Upper lobe of left lung (tissue), 6 donors: ENCODE results near the gene PBX3. TPM values are rescaled to one million over a fixed set of nuclear protein-coding genes. Genes with fewer than 3 reads are reported as not detected.
A peak's percentile ranks its signal among the peaks of the same experiment; 100 is the strongest.

Experiments
- ATAC-seq, 2 donors: fragments of 200-7000 bp; cut with Tn5 transposase; one replicate each; pipeline ENCODE4 v1.9.1; 2022; ENCODE audit warnings: mild to moderate bottlenecking in 2 of 2, moderate library complexity in 2 of 2; ENCODE audit not compliant: low FRiP score in 2 of 2
- DNase-seq, 2 donors: peaks; one replicate each; pipeline ENCODE4 v3.0.0-alpha.2; 2019 to 2020
- H3K27ac ChIP-seq, 4 donors: fragments of 200-600 bp; sonication (generic); one replicate each; pipeline ENCODE4 v1.5.1; 2016 to 2019
- H3K27me3 ChIP-seq, 4 donors: fragments of 200-600 bp; sonication (generic); one replicate each; pipeline ENCODE4 v1.5.1; 2017 to 2019
- H3K36me3 ChIP-seq, 4 donors: fragments of 200-600 bp; sonication (generic); one replicate each; pipeline ENCODE4 v1.5.1; 2016 to 2019
- H3K4me1 ChIP-seq, 4 donors: fragments of 200-600 bp; sonication (generic); one replicate each; pipeline ENCODE4 v1.5.1; 2018 to 2019
- H3K4me3 ChIP-seq, 4 donors: fragments of 200-600 bp; sonication (generic); one replicate each; pipeline ENCODE4 v1.5.1; 2017 to 2019; ENCODE audit warnings: mild to moderate bottlenecking in 2 of 4, moderate library complexity in 1 of 4
- H3K9me3 ChIP-seq, 4 donors: fragments of 200-600 bp; sonication (generic); one replicate each; pipeline ENCODE4 v1.5.1; 2018 to 2019
- CTCF ChIP-seq, 6 experiments: fragments of 450-650 bp in 4 of 6; fragments of 200-600 bp in 2 of 6; sonication (generic) in 2 of 6; IDR thresholded peaks; one replicate each; pipeline ENCODE4 v1.5.1; 2016 to 2019; ENCODE audit warnings: antibody characterized with exemption in 6 of 6
- EP300 ChIP-seq, 4 donors: sonication (generic); formaldehyde crosslinking; IDR thresholded peaks; one replicate each; pipeline ENCODE4 v1.5.1; 2017; ENCODE audit warnings: antibody characterized with exemption in 4 of 4, control low read depth in 2 of 4
- POLR2A ChIP-seq, 4 donors: fragments of 450-650 bp; IDR thresholded peaks; one replicate each; pipeline ENCODE4 v1.5.1; 2016 to 2017; ENCODE audit warnings: antibody characterized with exemption in 4 of 4, mild to moderate bottlenecking in 2 of 4
- POLR2AphosphoS5 ChIP-seq, 2 donors: sonication (generic); formaldehyde crosslinking; IDR thresholded peaks; one replicate each; pipeline ENCODE4 v1.5.1; 2017; ENCODE audit warnings: antibody characterized with exemption in 2 of 2
- WGBS, 2 donors: methylation state at CpG; one replicate each; pipeline ENCODE4 v1.1.5; 2017 to 2018; 5-methylcytosine and 5-hydroxymethylcytosine counted together
- total RNA-seq, 6 donors: library from RNA; depleted of rRNA in 4 of 6; stranded (reverse); fragments of >200 nt in 4 of 6; gene quantifications; one replicate each; pipeline versions ENCODE4 v1.1.0 to v1.2.1, GENCODE V29; 2016 to 2021
- donor health status: DM: no; HTN: no; CAD: no; lungs with moderate emphysema.
- donor health status: DM: no; HTN: yes; CAD: no; lungs with severe emphysema.

PBX3 gene
- total RNA-seq, 6 donors from 2014 or later: 25.7 to 57.6 (median 41.9) TPM

- 79 to 98% methylated on average over 5 of the region's 5 CpGs for WGBS, 2 donors
- TF ChIP-seq CTCF (IDR thresholded peaks at IDR 0.05): no peak
- no peak for TF ChIP-seq POLR2AphosphoS5 (IDR thresholded peaks at IDR 0.05)
- TF ChIP-seq POLR2A (IDR thresholded peaks at IDR 0.05): no peak
- no peak for TF ChIP-seq EP300 (IDR thresholded peaks at IDR 0.05)
- no peak for DNase-seq
Observed at GRCh38 chr9:125744616-125745015, 2.6 kb upstream of the PBX3 start.

GRCh38 chr9:125745018-125745417 lies 2.2 kb upstream of the PBX3 start:
- 42 to 44% methylated on average over 1 of the region's 1 CpG for WGBS, 2 donors
- H3K4me3 ChIP-seq: no peak overlapping the region
- no peak for DNase-seq

More at GRCh38 chr9:125744616-125745015, 2.6 kb upstream of the PBX3 start:
- Histone ChIP-seq H3K4me1 (peaks cover 10 to 17% (median 14%) of the 10 kb centered on the region in 4 donors), H3K4me3 (no peak overlapping the region), H3K36me3 (no peaks in the 10 kb centered on the region), H3K27ac (no peak overlapping the region), H3K27me3 (no peaks in the 10 kb centered on the region), H3K9me3 (no peaks in the 10 kb centered on the region)
- ATAC-seq: no peak

GRCh38 chr9:125745682-125746016 lies 1.5 kb upstream of the PBX3 start:
- WGBS, 2 donors: 21 to 30% methylated on average over 6 of the region's 6 CpGs
- Histone ChIP-seq H3K36me3 (no peaks in the 10 kb centered on the region), H3K27ac (peak overlapping the region; percentile 78 to 95 (median 86)), H3K9me3 (no peaks in the 10 kb centered on the region), H3K4me1 (peaks cover 14 to 21% (median 18%) of the 10 kb centered on the region in 4 donors), H3K27me3 (no peaks in the 10 kb centered on the region), H3K4me3 (peak overlapping the region; percentile 6 to 88 (median 82))
- DNase-seq (no peak), ATAC-seq (no peak)
- TF ChIP-seq EP300 (IDR thresholded peaks at IDR 0.05) (no peak), POLR2A (IDR thresholded peaks at IDR 0.05) (no peak), POLR2AphosphoS5 (IDR thresholded peaks at IDR 0.05) (no peak), CTCF (IDR thresholded peaks at IDR 0.05) (no peak)

More at GRCh38 chr9:125745018-125745417, 2.2 kb upstream of the PBX3 start:
- peaks cover 14 to 21% (median 14%) of the 10 kb centered on the region in 4 donors for H3K4me1 ChIP-seq
- no peaks in the 10 kb centered on the region for H3K27me3 ChIP-seq
- TF ChIP-seq EP300 (IDR thresholded peaks at IDR 0.05): no peak
- TF ChIP-seq CTCF (IDR thresholded peaks at IDR 0.05): no peak
- TF ChIP-seq POLR2AphosphoS5 (IDR thresholded peaks at IDR 0.05): no peak
- no peak for TF ChIP-seq POLR2A (IDR thresholded peaks at IDR 0.05)
- no peak for ATAC-seq
- no peaks in the 10 kb centered on the region for H3K36me3 ChIP-seq
- H3K9me3 ChIP-seq: no peaks in the 10 kb centered on the region
- no peak overlapping the region for H3K27ac ChIP-seq

- H3K9me3 ChIP-seq: no peaks in the 10 kb centered on the region
- H3K27ac ChIP-seq: peak overlapping the region; percentile 78 to 95 (median 86)
- 0 to 1% methylated on average over 6 to 53 of the region's 79 CpGs for WGBS, 2 donors
- H3K36me3 ChIP-seq: no peaks in the 10 kb centered on the region
- peaks cover 14 to 23% (median 21%) of the 10 kb centered on the region in 4 donors for H3K4me1 ChIP-seq
- no peaks in the 10 kb centered on the region for H3K27me3 ChIP-seq
- TF ChIP-seq POLR2AphosphoS5 (IDR thresholded peaks at IDR 0.05) (peak in 1 of 2 donors; percentile 77), CTCF (IDR thresholded peaks at IDR 0.05) (peak in 1 of 6 experiments; percentile 15), POLR2A (IDR thresholded peaks at IDR 0.05) (peak in 3 of 4 donors; percentile 8 to 74 (median 45)), EP300 (IDR thresholded peaks at IDR 0.05) (no peak)
- ATAC-seq: peak; percentile 96 to 97
- H3K4me3 ChIP-seq: peak overlapping the region; percentile 44 to 88 (median 82)
- peak; percentile 97 to 99 for DNase-seq
Observed at GRCh38 chr9:125746017-125746773, 978 bp upstream of the PBX3 start.

GRCh38 chr9:125746774-125747052 lies 460 bp upstream of the PBX3 start:
- Histone ChIP-seq H3K36me3 (no peaks in the 10 kb centered on the region), H3K27ac (peak overlapping the region; percentile 78 to 95 (median 86)), H3K4me1 (peaks cover 14 to 26% (median 21%) of the 10 kb centered on the region in 4 donors), H3K27me3 (no peaks in the 10 kb centered on the region), H3K9me3 (no peaks in the 10 kb centered on the region), H3K4me3 (peak overlapping the region in 3 of 4 donors; percentile 79 to 88 (median 86))
- TF ChIP-seq EP300 (IDR thresholded peaks at IDR 0.05) (no peak), POLR2A (IDR thresholded peaks at IDR 0.05) (no peak), POLR2AphosphoS5 (IDR thresholded peaks at IDR 0.05) (no peak), CTCF (IDR thresholded peaks at IDR 0.05) (no peak)
- no peak for ATAC-seq
- no CpG with 5 or more reads among the region's 46 CpGs for WGBS, 2 donors
- DNase-seq: no peak
